HEK293T (cell line): ENCODE measurements around the gene FTCDNL1.

ENCODE experiments used
- BHLHE40 ChIP-seq: fragments of 450-650 bp; IDR thresholded peaks from 2 replicates; pipeline ENCODE4 v1.6.1; 2016; ENCODE audit warnings: mild to moderate bottlenecking, moderate library complexity, borderline replicate concordance
- CTBP1 ChIP-seq: fragments of 450-650 bp; IDR thresholded peaks from 2 replicates; pipeline ENCODE4 v1.6.1; 2016; ENCODE audit warnings: borderline replicate concordance
- FOXK2 ChIP-seq: fragments of 450-650 bp; IDR thresholded peaks from 2 replicates; pipeline ENCODE4 v1.6.1; 2016; ENCODE audit warnings: mild to moderate bottlenecking
- FOXM1 ChIP-seq: fragments of 450-650 bp; IDR thresholded peaks from 2 replicates; pipeline ENCODE4 v1.6.1; 2017; ENCODE audit warnings: mild to moderate bottlenecking, borderline replicate concordance
- HDGF ChIP-seq: fragments of 450-650 bp; IDR thresholded peaks from 2 replicates; pipeline ENCODE4 v1.6.1; 2017; ENCODE audit warnings: antibody characterized with exemption, borderline replicate concordance
- L3MBTL2 ChIP-seq: fragments of 450-650 bp; conservative IDR thresholded peaks from 2 replicates; pipeline ENCODE4 v1.6.1; 2016; ENCODE audit warnings: mild to moderate bottlenecking
- LEF1 ChIP-seq: fragments of 450-650 bp; IDR thresholded peaks from 2 replicates; pipeline ENCODE4 v1.6.1; 2017; ENCODE audit warnings: mild to moderate bottlenecking, borderline replicate concordance
- NFRKB ChIP-seq: fragments of 450-650 bp; IDR thresholded peaks from 2 replicates; pipeline ENCODE4 v1.6.1; 2016; ENCODE audit warnings: mild to moderate bottlenecking, moderate library complexity
- SP1 ChIP-seq: fragments of 450-650 bp; IDR thresholded peaks from 2 replicates; pipeline ENCODE4 v1.6.1; 2017
- SUZ12 ChIP-seq: fragments of 450-650 bp; IDR thresholded peaks from 2 replicates; pipeline ENCODE4 v1.6.1; 2016; ENCODE audit warnings: mild to moderate bottlenecking

- no peak for TF ChIP-seq FOXK2
- no peak for TF ChIP-seq CTBP1
- no peak for TF ChIP-seq BHLHE40
- TF ChIP-seq NFRKB: no peak
- TF ChIP-seq FOXM1: no peak
- no peak for TF ChIP-seq LEF1
- no peak for TF ChIP-seq L3MBTL2
- no peak for TF ChIP-seq SP1
- no peak for TF ChIP-seq SUZ12
- no peak for TF ChIP-seq HDGF
Measured at GRCh38 chr2:199778655-199779054, 72.3 kb downstream of the FTCDNL1 start.
